Osteoblast (primary cell): Measurements from ENCODE around the gene HGFAC. TPM values are rescaled to one million over a fixed set of nuclear protein-coding genes. Genes with fewer than 3 reads are reported as not detected.
A peak's percentile ranks its signal among the peaks of the same experiment; 100 is the strongest.
"Not testable (repeated sequence)": the region's sequence is repeated elsewhere in the genome, so short reads cannot be mapped to it uniquely, and the experiment has no call there.

Experiments used
- DNase-seq: peaks from one replicate; pipeline ENCODE4 v3.0.0; 2011; ENCODE audit warnings: low spot score, mixed read lengths; ENCODE audit not compliant: insufficient read length; ENCODE audit errors: missing footprints
- H2AFZ ChIP-seq: 2 replicates; pipeline ENCODE4 v1.6.0; 2011; ENCODE audit warnings: mild to moderate bottlenecking, low read length
- H3K27ac ChIP-seq: 2 replicates; pipeline ENCODE4 v1.5.1; 2011; ENCODE audit warnings: mild to moderate bottlenecking, low read depth, low read length, moderate library complexity
- H3K27me3 ChIP-seq: 2 replicates; pipeline ENCODE4 v1.6.0; 2012; ENCODE audit warnings: mild to moderate bottlenecking, control low read depth, inconsistent platforms, low read length, moderate library complexity; ENCODE audit not compliant: insufficient read depth
- H3K36me3 ChIP-seq: 2 replicates; pipeline ENCODE4 v1.5.1; 2011; ENCODE audit warnings: mild to moderate bottlenecking, low read length, control low read depth, moderate library complexity; ENCODE audit not compliant: insufficient read depth
- H3K4me1 ChIP-seq: 2 replicates; pipeline ENCODE4 v1.5.1; 2011; ENCODE audit warnings: mild to moderate bottlenecking, low read length, control low read depth, moderate library complexity; ENCODE audit not compliant: insufficient read depth
- H3K4me2 ChIP-seq: 2 replicates; pipeline ENCODE4 v1.6.0; 2011; ENCODE audit warnings: mild to moderate bottlenecking, low read length; ENCODE audit not compliant: insufficient read depth
- H3K4me3 ChIP-seq: fragments of 200-600 bp; sonication (generic); 3 replicates; pipeline ENCODE4 v1.5.1; 2012; ENCODE audit warnings: mild to moderate bottlenecking, low read length, inconsistent platforms; ENCODE audit not compliant: insufficient read depth
- H3K79me2 ChIP-seq: 2 replicates; pipeline ENCODE4 v1.6.0; 2012; ENCODE audit warnings: mild to moderate bottlenecking, low read length, control low read depth, inconsistent platforms; ENCODE audit not compliant: insufficient read depth
- H3K9me3 ChIP-seq: 2 replicates; pipeline ENCODE4 v1.5.1; 2011; ENCODE audit warnings: low read depth, low read length, control low read depth
- H4K20me1 ChIP-seq: 2 replicates; pipeline ENCODE4 v1.6.0; 2012; ENCODE audit warnings: mild to moderate bottlenecking, low read length, control low read depth; ENCODE audit not compliant: insufficient read depth
- CTCF ChIP-seq: IDR thresholded peaks from 2 replicates; pipeline ENCODE4 v1.5.1; 2011; ENCODE audit warnings: mild to moderate bottlenecking, low read depth, low read length, moderate library complexity; ENCODE audit errors: extremely low read depth
- total RNA-seq: library from RNA; depleted of rRNA; stranded (reverse); fragments of >200 nt; gene quantifications from 2 replicates; pipeline ENCODE4 v1.2.3, GENCODE V29; 2012

HGFAC gene
- total RNA-seq, 1 donor = not detected

GRCh38 chr4:3408793-3409330, 32.9 kb upstream of the HGFAC start:
- TF ChIP-seq CTCF = no peak
- DNase-seq = peak; percentile 66
- peaks cover 7% of the 10 kb centered on the region for H3K9me3 ChIP-seq
- H3K4me1 ChIP-seq = no peaks in the 10 kb centered on the region
- H3K27me3 ChIP-seq = no peaks in the 10 kb centered on the region
- H3K27ac ChIP-seq = no peak overlapping the region
- no peak overlapping the region for H2AFZ ChIP-seq
- no peaks in the 10 kb centered on the region for H3K36me3 ChIP-seq
- H3K4me2 ChIP-seq = no peak overlapping the region
- H3K79me2 ChIP-seq = no peaks in the 10 kb centered on the region
- H4K20me1 ChIP-seq = peaks cover 14% of the 10 kb centered on the region
- no peak overlapping the region for H3K4me3 ChIP-seq

GRCh38 chr4:3409571-3410091, 32.1 kb upstream of the HGFAC start:
- Histone ChIP-seq H3K4me2 (no peak overlapping the region), H3K9me3 (peaks cover under 1% of the 10 kb centered on the region), H3K27ac (no peak overlapping the region), H4K20me1 (peaks cover 14% of the 10 kb centered on the region), H3K27me3 (no peaks in the 10 kb centered on the region), H3K36me3 (no peaks in the 10 kb centered on the region), H3K79me2 (no peaks in the 10 kb centered on the region), H3K4me1 (no peaks in the 10 kb centered on the region), H2AFZ (no peak overlapping the region), H3K4me3 (no peak overlapping the region)
- DNase-seq = peak; percentile 79
- no peak for TF ChIP-seq CTCF

GRCh38 chr4:3410401-3411135, 31.2 kb upstream of the HGFAC start:
- Histone ChIP-seq H3K27ac (no peak overlapping the region), H3K4me2 (no peak overlapping the region), H4K20me1 (peaks cover 14% of the 10 kb centered on the region), H3K27me3 (no peaks in the 10 kb centered on the region), H3K9me3 (no peaks in the 10 kb centered on the region), H3K4me1 (no peaks in the 10 kb centered on the region), H2AFZ (no peak overlapping the region), H3K4me3 (no peak overlapping the region), H3K36me3 (no peaks in the 10 kb centered on the region), H3K79me2 (no peaks in the 10 kb centered on the region)
- peak; percentile 44 for DNase-seq
- TF ChIP-seq CTCF = no peak

GRCh38 chr4:3411190-3411589, 30.6 kb upstream of the HGFAC start:
- peaks cover 14% of the 10 kb centered on the region for H4K20me1 ChIP-seq
- not testable (repeated sequence) for H3K4me1 ChIP-seq, H3K9me3 ChIP-seq, H3K36me3 ChIP-seq, H3K4me3 ChIP-seq, H3K79me2 ChIP-seq, DNase-seq, H3K27ac ChIP-seq, H3K4me2 ChIP-seq, H2AFZ ChIP-seq, H3K27me3 ChIP-seq
